AG20443 (cell line): ENCODE results near the gene IFI27L1.
A peak's percentile ranks its signal among the peaks of the same experiment; 100 is the strongest.

Experiments
- DNase-seq: peaks from one replicate; pipeline ENCODE4 v3.0.0; 2012; ENCODE audit warnings: low spot score, mixed read lengths

The IFI27L1 gene

DNA sequence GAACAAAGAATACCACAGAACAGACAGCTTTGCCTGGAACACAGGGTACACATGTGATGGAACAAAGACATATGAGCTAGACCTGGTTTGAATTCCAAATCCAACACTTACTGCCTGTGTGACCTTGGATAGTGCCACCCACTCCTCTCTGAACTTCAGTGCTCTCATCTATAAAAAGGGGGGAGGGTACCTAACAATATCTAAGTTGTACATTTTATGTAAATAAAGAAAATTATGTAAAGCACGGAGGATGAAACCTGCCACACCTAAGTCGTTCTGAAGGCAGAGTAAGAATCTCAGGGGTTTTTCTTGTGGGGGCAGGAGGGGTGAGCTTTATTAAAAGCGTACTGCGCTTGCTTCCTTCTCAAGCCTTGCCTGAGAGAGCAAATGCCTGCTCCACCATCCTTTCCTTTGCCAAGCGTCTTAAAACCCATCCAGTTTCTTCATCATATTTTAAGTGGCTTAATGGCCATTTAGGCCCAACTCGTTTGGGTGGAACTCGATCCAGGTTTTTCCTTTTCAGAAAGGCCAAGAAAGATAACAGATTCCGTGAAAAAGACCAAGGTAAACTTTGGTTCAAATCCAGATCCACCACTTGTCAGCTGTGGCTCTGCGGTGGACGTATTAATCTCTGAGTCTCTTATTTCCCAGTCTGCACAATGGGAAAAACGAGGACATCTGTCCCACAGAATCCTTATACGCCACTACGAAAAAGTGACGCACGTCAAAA is 1.1 kb upstream of the IFI27L1 start:
- no peak for DNase-seq

DNA sequence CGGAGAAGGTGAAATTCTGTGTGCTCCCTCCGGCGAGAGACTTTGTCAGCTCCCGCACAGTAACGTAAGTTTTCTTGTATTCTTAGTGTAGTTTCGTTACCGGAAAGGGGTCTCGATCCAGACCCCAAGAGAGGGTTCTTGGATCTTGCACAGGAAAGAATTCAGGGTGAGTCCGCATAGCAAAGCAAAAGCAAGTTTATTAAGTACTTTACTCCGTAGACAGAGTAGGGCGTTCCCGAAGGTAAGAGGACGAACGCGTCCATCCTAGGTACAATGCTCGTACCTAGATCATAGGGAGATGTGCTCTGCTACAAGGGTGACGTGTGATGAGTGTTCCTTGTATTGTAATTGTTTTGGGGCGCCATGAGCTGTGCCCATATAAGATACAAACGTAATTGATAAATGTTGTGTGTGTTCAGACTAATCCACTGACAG is 293 bp downstream of the IFI27L1 start:
- no peak for DNase-seq

DNA sequence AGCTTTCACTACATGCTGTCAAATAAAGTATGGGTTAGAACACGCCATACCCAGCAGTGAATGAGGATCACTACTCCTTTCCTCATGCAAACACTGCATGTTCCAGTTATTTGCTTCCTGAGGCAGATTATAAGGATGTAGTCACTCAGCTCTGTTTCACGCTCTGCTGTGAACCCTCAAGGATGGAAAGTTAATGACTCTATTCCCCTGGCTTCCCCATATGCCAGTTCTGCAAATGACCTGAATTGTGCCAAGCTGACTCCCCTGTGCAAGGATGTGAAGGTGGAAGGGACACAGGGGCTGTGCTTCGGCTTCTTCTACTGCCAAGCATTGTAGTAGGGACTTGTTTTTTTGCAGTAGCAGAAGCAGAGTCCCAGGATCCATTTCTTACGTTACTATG is 6.8 kb downstream of the IFI27L1 start:
- no peak for DNase-seq

DNA sequence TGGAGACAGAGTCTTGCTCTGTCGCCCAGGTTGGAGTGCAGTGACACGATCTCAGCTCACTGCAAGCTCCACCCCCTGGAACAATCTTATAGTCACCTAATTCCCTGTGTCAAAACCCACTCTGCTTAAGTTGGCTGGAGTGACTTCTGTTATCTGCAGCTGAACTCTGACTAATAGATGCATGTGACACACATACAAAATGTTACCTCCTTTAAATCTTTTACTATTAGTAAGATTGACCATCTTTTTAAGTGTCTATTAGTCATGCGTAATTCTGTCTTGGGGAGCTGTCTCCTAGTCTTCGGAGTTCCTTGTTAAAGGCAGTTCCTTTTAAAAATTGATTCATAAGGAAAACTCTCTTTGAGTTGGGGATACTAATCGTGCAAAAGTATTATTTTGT is 7.4 kb downstream of the IFI27L1 start:
- no peak for DNase-seq

DNA sequence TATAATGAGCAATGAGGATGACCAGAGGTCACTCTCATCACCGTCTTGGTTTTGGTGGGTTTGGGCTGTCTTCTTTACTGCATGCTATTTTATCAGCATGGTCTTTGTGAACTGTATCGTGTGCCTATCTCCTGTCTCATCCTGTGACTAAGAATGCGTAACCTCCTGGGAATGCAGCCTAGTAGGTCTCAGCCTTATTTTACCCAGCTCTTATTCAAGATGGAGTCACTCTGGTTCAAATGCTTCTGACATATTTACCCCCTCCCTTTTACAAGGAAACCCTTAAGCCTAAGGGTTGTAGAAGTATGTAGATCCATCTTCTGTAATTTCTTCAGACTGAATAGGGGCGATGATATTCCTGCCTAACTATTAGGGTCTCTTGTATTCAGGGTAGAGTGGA is 8.4 kb downstream of the IFI27L1 start:
- DNase-seq: no peak

DNA sequence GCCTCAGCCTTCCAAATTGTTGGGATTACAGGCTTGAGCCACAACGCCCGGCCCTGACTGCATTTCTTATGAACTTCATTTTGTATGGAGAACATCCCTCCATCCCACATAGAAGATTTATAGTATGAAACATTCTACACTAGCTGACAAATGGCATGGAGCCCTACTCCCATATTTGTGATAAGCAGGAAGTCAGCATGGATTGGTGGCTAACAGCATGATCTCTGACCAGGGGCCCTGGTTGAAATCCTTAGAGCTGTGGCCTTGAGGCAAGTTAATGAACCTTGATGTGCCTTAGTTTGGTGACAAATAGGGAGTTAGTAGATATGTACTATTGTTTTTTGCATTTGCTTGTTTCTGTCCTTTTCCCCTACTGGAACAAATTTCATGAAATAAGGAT is 12.3 kb downstream of the IFI27L1 start:
- DNase-seq: no peak

DNA sequence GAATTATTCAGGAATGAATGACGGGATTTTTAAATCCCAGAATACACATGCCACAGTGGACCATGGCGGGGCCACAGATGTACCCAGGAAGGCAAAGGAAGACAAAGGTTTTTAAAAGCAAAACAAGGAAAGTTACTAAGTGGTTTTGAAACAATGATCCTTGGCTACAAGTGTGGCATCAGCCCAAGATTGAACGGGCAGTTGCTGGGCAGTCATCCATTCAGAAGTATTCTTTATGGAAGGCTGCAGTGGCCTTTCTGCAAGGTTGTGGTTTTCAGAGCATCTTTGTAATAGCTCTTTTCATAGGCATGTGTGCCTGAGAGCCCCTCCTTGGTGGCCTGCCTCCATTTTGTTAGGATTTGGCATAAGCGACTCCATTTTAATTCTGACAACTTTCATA is 16.0 kb downstream of the IFI27L1 start:
- DNase-seq: no peak

DNA sequence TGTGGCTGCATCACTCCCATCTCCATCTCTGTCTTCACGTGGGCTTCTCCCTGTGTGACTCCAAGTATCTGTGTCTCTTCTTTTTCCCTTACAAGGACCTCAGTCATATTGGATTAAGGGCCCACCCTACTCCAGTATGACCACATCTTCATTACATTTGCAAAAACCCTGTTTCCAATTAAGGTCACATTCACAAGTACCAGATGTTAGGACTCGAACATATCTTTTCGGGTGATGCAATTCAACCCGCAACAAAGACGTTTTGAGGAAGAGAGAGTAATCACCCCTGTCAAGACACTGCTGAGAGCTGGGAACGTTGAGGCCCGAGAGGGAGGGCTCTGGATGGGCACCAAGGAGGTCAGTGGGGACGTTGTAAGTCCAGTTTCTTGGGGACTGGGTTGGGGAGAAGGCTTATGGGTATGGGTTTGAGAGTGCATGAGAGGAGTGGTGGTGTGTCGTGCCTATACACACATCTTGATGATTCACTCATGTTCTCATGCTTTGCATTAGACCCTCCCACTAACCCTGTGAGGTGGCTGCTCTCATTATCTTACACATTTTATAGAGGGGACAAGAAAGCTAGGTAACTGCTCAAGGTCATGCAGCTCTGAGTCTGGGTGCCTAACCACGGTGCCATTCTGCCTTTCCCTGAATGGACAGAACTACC is 17.3 kb downstream of the IFI27L1 start:
- DNase-seq: peak; percentile 53

DNA sequence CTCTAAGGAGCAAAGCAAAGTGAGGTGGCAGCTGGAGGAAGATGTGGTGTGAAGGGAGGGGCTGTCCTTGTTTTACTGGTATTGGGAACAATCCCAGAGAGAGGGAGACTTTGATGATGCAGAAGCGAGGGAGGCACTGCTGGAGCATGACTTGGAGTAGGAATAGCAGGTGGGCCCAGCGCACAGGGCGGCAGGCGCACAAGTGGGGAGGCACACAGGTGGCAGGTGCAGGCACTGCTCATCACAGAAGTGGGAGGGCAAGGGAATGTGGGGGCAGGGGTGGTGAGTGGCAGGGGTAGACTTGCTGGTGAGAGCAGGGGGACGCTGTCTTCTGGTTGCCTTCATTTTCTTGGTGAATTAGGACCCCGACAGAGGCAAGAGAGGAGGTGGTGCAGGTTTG is 17.9 kb downstream of the IFI27L1 start:
- DNase-seq: no peak

DNA sequence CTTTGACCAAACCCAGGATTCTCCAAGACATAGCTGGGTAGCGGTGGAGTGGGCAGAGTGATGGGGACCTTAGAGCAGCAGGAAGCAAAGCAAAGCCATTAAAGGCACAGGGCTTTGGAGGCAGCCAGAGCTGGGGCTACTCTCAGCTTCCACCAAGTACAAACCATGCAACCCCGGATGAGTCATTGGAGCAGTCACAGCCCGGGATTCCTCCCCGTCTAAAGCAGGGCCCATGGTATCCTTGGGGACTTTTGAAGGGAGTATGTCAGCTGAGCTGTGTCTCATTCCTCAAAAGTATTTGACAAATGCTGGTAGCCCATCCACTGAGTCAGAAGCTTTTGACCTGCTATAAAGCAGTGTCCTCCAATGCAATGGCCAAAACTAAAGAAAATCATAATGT is 19.7 kb downstream of the IFI27L1 start:
- peak; percentile 93 for DNase-seq

DNA sequence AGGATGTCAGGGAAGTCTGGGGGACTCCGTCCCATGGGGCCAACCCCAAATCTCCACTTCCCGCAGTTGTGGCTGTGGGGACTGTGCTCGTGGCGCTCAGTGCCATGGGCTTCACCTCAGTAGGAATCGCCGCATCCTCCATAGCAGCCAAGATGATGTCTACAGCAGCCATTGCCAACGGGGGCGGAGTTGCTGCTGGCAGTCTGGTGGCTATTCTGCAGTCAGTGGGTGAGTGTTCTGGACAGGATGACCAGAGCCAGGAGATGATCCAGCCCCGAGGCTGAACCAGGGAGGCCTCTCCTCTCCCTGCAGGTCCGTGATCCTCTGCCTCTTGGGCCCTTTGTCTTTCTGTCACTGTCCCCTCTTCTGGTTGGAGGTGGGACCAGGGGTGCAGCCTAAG is 20.6 kb downstream of the IFI27L1 start:
- peak; percentile 58 for DNase-seq

DNA sequence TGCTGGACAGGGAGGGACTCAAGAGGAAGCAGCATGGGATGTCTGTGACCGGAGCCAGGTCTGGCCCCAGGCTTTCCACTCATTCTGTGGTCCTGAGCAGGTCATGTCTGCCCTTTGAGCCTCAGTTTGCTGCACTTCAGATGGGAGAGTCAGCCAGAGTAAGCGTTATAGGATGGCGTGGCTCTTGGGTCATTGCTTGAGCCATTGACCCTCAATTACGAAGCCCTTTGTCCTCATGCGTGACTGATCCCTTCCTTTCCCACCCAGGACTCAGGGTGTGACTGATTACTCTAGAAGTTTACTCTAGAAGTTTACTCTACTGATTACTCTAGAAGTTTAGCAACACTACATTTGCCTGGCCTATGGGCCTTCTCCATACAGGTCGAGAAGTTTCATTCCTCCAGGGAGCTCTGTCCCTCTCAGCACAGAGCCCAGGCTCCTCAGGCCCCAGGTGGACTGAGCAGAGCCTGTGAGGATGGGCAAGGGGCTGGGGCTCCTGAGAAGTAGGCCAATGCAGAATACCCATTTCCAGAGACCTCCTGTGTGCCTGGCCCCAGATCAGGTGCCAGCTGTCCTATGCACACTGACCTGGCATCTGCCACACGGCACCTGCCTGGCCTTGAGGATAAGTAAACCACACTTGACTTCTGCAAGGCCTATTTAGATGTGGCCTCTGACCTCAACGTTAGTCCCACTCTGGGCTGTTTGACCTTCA is 21.8 kb downstream of the IFI27L1 start:
- DNase-seq: no peak

DNA sequence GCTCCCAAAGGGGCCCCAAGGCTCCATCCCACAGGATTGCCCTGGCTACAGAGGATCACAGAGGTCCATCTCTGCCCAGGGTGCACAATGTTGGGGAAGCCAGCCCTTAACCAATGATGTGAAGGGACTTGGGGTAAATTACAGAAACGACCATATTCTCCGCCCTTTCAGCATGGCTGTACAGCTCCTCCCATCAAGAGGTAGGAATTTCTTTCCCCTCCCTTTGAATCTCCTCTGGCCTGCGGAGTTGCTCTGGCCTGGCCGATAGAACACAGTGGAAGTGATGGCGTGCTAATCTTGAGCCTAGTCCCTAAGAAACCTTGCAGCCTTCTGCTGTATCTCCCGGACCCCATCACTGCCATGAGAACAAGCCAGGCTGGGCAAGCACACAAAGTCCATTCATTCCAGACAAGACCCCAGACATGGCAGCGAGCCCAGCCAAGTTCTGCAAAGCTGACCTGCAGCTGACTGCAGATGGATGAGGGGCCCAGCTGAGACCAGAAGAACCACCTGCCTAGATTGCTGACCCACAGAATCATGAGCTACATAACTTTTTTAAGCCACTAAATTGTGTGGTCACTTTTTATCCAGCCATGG is 22.5 kb downstream of the IFI27L1 start:
- DNase-seq: no peak

DNA sequence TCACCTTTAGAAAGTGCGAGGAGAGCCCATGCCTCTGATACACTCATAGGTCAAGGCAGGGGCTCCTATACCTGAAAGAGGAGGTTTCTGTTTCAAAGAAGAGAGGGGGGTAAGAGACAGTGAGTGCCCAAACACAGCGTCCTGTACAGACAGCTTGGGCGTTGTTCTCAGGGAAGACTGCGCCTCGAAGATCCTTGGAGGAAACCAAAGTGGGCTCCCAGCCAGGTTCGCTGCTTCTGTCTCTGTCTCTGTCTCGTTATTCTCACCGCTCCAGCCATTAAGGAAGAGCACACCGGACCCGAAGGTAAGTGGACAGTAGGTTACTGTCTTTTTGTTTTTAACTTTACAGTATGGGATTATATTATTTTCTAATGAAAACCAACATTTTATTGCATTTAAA is 23.6 kb downstream of the IFI27L1 start:
- no peak for DNase-seq

DNA sequence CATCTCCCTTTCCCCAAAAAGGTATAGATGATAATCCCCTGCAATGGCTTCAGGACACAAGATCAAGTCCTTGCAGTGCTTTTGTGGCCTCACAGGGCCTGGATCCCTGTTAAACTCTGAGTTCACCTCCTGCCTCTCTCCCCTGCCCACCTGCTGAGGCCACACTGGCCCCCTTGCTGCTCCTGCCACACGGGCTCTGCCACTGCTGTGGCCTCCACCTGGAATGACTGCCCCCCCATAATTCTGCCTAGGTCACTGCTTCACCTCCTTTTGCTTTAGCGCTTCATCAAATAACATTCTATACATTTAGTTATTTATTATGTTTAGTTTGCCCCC is 28.8 kb downstream of the IFI27L1 start:
- DNase-seq: no peak

DNA sequence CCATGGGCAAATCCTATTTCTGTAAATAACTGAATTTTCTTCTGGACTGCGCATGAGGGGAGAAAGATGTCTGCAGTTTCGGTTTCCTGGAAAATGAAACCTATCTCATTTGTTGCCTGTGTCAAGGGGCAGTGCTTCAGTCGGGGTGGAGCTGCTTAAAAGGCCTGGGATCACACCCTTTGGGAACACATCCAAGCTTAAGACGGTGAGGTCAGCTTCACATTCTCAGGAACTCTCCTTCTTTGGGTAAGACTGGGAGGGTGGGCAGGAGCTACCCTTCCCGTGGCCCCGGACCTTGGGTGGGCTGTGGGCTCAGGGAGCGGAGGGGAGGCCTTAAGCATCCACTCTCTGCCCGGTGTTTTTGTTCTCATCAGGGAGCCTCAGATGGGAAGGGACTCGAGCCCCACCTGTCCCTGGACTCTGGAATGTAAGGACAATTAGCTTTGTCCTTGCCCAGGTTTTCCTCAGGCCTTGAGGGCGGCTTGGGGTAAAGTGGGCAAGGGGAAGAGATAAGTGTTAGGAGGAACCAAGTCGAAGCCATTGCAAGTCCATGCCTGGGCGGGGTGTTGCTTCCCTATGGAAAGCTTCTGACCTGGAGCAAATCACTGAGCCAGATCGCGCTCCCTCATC is 29.6 kb downstream of the IFI27L1 start, which contains the start of gene IFI27:
Gene IFI27 (plus strand): TSS at position 185 of the 630 bp plus-strand sequence.
- DNase-seq: peak; percentile 89

DNA sequence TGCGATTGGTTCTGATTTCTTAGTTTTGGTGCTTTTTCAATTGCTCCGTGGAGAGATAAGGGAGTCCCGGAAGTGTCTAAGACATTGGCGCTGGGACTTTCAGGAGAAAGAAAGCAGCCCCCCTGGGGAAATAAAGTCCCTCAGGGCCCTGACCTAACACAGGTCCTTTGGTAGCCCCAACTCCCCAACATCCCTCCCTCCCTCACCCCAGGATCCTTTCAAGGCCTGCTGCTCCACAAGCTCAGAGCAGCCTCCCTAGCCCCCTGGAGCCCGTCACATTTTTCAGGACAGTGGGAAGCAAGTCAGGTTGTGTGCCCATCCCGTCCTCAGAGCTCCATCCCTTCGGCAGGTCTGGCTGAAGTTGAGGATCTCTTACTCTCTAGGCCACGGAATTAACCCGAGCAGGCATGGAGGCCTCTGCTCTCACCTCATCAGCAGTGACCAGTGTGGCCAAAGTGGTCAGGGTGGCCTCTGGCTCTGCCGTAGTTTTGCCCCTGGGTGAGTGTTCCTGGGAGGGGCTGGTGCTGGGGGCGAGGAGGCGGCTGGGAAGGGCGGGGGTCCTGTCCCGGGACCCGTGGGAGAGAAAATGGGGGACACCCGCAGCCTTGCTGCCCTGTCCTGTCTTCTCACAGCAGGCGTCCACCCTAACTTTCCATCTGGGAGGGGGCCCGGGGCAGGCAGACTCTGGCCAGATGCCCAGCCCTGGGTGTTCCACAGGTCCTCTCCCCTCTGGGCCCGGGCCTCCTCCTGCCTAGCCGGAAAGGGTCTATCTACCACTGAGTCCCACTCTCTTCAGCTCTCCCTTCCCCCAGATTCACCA is 30.4 kb downstream of the IFI27L1 start:
- DNase-seq: no peak

DNA sequence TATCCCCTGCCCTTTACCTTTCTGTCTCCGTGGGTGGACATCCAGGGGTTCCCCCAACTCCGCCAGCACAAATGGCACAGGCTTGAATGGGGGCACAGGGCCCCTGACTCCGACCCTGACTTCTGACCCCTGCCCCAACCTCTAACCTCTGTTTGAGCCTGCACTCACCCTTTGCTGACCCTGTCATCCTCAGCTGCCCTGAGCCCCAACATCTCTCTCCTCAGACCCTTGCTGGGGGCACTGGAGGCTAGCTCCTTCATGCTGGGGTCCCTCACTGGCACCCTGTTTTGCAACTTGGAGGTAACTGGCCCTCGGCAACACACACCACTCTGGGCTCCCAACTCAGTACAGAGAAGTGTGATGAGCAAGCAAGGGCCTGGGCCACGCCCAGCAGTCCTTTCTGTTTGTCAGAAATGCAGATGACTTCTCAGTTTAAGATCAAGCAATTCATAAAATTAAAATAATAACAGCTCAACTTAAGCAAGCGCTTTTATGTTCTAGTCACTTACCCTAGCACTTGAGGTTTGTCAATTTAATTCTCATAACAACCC is 31.5 kb downstream of the IFI27L1 start:
- peak; percentile 45 for DNase-seq

DNA sequence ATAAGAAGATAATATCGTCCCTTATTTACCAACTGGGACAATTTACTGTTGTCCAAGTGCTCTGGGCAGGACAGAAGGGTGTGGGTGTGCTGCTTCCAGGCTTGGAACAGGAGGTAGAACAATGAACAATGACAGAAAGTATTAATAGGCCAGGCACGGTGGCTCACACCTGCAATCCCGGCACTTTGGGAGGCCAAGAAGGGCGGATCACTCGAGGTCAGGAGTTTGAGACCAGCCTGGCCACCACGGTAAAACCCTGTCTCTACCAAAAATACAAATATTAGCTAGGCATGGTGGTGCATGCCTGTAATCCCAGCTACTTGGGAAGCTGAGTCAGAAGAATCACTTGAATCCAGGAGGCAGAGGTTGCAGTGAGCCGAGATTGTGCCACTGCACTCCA is 32.0 kb downstream of the IFI27L1 start:
- no peak for DNase-seq

DNA sequence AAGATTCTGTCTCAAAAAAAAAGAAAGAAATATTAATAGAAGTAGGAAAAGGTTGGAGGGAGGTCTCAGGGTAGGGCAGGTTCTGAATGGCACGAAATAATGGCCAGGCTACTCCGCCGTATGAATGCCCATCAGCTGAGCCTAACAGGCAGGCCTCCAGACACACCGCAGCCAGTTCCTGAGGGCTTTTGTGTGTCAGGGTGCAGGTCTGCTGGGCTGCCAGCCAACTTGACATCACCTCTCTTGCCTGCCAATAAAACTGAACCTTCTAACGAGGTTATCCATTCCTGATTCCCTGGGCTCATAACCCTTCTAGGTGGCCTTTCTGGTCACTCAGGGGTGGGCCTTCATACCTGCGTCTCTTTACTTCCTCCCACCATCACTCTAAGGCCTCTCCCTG is 32.4 kb downstream of the IFI27L1 start:
- no peak for DNase-seq

DNA sequence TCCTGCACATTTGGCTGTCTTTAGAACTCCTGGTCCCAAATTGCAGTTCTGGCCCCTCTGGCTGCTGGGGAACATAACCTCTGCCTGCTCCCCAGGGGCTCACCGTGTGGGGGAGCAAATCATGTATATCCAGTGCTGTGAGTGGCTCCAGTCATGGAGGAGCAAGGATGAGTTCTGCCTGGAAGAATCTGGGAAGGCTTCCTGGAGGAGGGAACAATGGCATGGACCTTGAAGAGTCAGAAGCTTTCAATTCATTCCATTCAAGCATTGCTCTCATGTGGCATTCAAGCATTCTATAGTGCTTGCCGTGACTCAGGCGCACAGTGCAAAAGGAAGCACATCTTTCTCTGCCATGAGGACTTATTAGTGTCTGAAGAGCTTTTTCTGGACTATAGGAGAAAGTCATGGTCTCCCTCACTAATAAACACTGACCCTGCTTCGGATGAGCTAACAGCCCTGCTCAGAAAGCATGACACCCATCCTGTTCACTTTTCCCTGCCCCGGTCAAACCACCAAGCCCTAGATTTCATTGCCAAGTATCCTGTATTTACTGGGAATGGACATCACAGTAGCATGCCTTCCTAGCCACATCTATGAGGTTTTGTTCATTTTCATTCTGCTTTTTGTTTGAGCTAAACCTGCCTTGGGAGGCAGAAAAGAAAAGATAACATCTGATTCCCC is 32.9 kb downstream of the IFI27L1 start:
- no peak for DNase-seq
